Measurements from ENCODE around the gene SLC6A18. TPM values are rescaled to one million over a fixed set of nuclear protein-coding genes. Genes with fewer than 3 reads are reported as not detected.

Gene SLC6A18
- total and polyA plus RNA-seq, 2 donors (not counting 1 experiment from before 2014, with no cell fraction given): not detected

DNA sequence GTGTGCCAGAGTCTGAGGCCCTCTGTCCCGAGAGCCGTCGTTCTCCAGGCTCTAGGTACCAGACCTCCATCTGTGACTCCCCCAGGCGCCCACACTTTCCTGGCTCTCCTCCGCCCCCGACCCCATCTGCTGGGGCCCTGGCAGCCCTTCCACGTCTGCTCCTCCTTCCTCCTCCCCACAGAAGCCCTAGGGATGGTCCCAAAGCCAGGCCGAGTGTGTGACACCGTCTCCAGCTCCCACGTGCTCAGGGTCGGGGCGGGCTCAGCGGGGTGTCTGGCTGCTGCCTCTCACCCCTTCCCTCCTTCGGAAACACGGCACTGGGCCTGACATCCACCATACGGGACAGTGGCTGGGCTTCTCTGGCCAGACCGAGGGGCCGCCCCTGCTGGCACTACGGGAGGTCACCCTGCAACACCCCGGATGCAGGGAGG is 44.3 kb upstream of the SLC6A18 start:
- Histone ChIP-seq H2AFZ (ENCODE audit: low read length) (no peak overlapping the region), H3K4me2 (ENCODE audit: extremely low read depth, insufficient read depth, low read length) (no peak overlapping the region), H3K36me3 (ENCODE audit: control insufficient read depth, insufficient read depth, low read length) (no peaks in the 10 kb centered on the region), H3K27ac (ENCODE audit: insufficient read depth, low read length) (no peak overlapping the region), H3K9ac (ENCODE audit: insufficient read depth, low read length) (no peak overlapping the region), H4K20me1 (ENCODE audit: control insufficient read depth, extremely low read depth, insufficient read depth, low read length) (no peaks in the 10 kb centered on the region), H3K79me2 (ENCODE audit: control insufficient read depth, insufficient read depth, low read length) (no peaks in the 10 kb centered on the region), H3K4me1 (ENCODE audit: control insufficient read depth, extremely low read depth, insufficient read depth, low read length) (no peaks in the 10 kb centered on the region), H3K9me3 (ENCODE audit: control insufficient read depth, insufficient read depth, low read depth, low read length) (no peaks in the 10 kb centered on the region), H3K27me3 (ENCODE audit: control insufficient read depth, insufficient read depth, low read length) (no peaks in the 10 kb centered on the region), H3K4me3 (replicated peaks in 1 of 4; ENCODE audit: control extremely low read depth in 1 of 4, insufficient read depth in 1 of 4, low read depth in 3 of 4, low read length in 4 of 4) (no peak overlapping the region)
- no peak for TF ChIP-seq EZH2 (IDR thresholded peaks at IDR 0.05; ENCODE audit: low read length, missing control alignments)
- TF ChIP-seq, protein P1, sequence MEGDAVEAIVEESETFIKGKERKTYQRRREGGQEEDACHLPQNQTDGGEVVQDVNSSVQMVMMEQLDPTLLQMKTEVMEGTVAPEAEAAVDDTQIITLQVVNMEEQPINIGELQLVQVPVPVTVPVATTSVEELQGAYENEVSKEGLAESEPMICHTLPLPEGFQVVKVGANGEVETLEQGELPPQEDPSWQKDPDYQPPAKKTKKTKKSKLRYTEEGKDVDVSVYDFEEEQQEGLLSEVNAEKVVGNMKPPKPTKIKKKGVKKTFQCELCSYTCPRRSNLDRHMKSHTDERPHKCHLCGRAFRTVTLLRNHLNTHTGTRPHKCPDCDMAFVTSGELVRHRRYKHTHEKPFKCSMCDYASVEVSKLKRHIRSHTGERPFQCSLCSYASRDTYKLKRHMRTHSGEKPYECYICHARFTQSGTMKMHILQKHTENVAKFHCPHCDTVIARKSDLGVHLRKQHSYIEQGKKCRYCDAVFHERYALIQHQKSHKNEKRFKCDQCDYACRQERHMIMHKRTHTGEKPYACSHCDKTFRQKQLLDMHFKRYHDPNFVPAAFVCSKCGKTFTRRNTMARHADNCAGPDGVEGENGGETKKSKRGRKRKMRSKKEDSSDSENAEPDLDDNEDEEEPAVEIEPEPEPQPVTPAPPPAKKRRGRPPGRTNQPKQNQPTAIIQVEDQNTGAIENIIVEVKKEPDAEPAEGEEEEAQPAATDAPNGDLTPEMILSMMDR (conservative IDR thresholded peaks at IDR 0.05 in 1 of 2, IDR thresholded peaks at IDR 0.05 in 1 of 2; ENCODE audit: low read depth in 1 of 2, low read length in 2 of 2): no peak
- no peak for DNase-seq (ENCODE audit: low read depth in 2 of 2)

DNA sequence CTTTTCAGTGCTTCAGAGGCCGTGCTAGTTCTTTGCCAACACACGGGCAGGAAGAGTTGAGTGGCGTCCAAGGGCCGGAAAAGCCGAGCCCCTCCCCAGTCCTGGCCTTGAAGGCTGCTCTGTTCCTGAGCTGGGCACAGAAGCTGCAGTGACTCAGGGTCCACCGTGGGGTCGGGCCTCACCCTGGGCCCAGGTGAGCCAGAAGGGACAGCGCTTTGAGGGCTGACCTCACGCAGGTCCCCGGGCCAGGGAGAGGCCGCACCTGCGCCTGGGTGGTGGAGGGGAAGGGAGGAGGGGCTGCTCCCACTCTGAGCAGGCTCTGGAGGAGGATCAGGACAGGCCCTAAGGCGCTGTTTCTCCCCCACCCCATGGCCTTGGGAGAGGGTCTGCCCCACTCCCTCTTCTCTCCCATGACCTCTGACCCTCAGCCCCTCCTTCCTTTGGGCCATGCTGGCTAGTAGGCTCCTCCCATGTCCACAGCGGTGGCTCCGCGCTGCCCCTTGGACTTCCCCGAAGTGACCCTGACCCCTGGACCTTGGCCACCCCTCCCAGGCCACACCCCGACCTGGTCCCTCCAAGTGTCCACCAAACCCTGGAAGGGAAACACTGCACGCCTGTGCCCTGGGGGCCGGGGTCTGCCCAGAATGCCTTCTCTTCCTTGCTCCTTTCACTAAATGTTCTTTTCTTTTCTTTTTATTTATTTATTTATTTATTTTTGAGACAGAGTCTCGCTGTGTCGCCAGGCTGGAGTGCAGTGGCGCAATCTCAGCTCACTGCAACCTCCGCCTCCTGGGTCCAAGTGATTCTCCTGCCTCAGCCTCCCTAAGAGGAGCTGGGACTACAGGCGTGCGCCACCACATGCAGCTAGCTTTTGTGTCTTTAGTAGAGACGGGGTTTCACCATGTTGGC is 43.5 kb upstream of the SLC6A18 start:
- no peaks in the 10 kb centered on the region for H3K9me3 ChIP-seq (ENCODE audit: control insufficient read depth, insufficient read depth, low read depth, low read length)
- H3K36me3 ChIP-seq (ENCODE audit: control insufficient read depth, insufficient read depth, low read length): no peaks in the 10 kb centered on the region
- no peak for TF ChIP-seq EZH2 (IDR thresholded peaks at IDR 0.05; ENCODE audit: low read length, missing control alignments)
- TF ChIP-seq, protein P1 (conservative IDR thresholded peaks at IDR 0.05 in 1 of 2, IDR thresholded peaks at IDR 0.05 in 1 of 2; ENCODE audit: low read depth in 1 of 2, low read length in 2 of 2): no peak
- no peaks in the 10 kb centered on the region for H3K27me3 ChIP-seq (ENCODE audit: control insufficient read depth, insufficient read depth, low read length)
- no peak overlapping the region for H2AFZ ChIP-seq (ENCODE audit: low read length)
- no peak overlapping the region for H3K27ac ChIP-seq (ENCODE audit: insufficient read depth, low read length)
- no peaks in the 10 kb centered on the region for H3K79me2 ChIP-seq (ENCODE audit: control insufficient read depth, insufficient read depth, low read length)
- H3K4me1 ChIP-seq (ENCODE audit: control insufficient read depth, extremely low read depth, insufficient read depth, low read length): no peaks in the 10 kb centered on the region
- no peak overlapping the region for H3K4me3 ChIP-seq (replicated peaks in 1 of 4; ENCODE audit: control extremely low read depth in 1 of 4, insufficient read depth in 1 of 4, low read depth in 3 of 4, low read length in 4 of 4)
- no peaks in the 10 kb centered on the region for H4K20me1 ChIP-seq (ENCODE audit: control insufficient read depth, extremely low read depth, insufficient read depth, low read length)
- no peak overlapping the region for H3K9ac ChIP-seq (ENCODE audit: insufficient read depth, low read length)
- no peak for DNase-seq (ENCODE audit: low read depth in 2 of 2)
- no peak overlapping the region for H3K4me2 ChIP-seq (ENCODE audit: extremely low read depth, insufficient read depth, low read length)

DNA sequence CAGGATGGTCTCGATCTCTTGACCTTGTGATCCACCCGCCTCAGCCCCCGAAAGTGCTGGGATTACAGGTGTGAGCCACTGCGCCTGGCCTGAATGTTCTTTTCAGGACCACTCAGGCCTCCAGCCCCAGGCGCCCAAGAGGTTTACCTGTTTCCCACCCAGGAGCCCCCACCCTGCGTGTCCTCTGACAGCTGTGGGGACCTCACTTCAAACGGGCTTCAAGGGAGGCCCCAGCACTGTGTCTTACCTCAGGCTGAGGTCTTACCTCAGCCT is 42.9 kb upstream of the SLC6A18 start:
- no peak overlapping the region for H3K4me3 ChIP-seq (replicated peaks in 1 of 4; ENCODE audit: control extremely low read depth in 1 of 4, insufficient read depth in 1 of 4, low read depth in 3 of 4, low read length in 4 of 4)
- H4K20me1 ChIP-seq (ENCODE audit: control insufficient read depth, extremely low read depth, insufficient read depth, low read length): no peaks in the 10 kb centered on the region
- H2AFZ ChIP-seq (ENCODE audit: low read length): no peak overlapping the region
- H3K4me2 ChIP-seq (ENCODE audit: extremely low read depth, insufficient read depth, low read length): no peak overlapping the region
- no peak overlapping the region for H3K27ac ChIP-seq (ENCODE audit: insufficient read depth, low read length)
- H3K79me2 ChIP-seq (ENCODE audit: control insufficient read depth, insufficient read depth, low read length): no peaks in the 10 kb centered on the region
- no peaks in the 10 kb centered on the region for H3K36me3 ChIP-seq (ENCODE audit: control insufficient read depth, insufficient read depth, low read length)
- no peak overlapping the region for H3K9ac ChIP-seq (ENCODE audit: insufficient read depth, low read length)
- TF ChIP-seq EZH2 (IDR thresholded peaks at IDR 0.05; ENCODE audit: low read length, missing control alignments): no peak
- TF ChIP-seq, protein P1 (conservative IDR thresholded peaks at IDR 0.05 in 1 of 2, IDR thresholded peaks at IDR 0.05 in 1 of 2; ENCODE audit: low read depth in 1 of 2, low read length in 2 of 2): no peak
- H3K9me3 ChIP-seq (ENCODE audit: control insufficient read depth, insufficient read depth, low read depth, low read length): no peaks in the 10 kb centered on the region
- no peaks in the 10 kb centered on the region for H3K4me1 ChIP-seq (ENCODE audit: control insufficient read depth, extremely low read depth, insufficient read depth, low read length)
- DNase-seq (ENCODE audit: low read depth in 2 of 2): no peak
- no peaks in the 10 kb centered on the region for H3K27me3 ChIP-seq (ENCODE audit: control insufficient read depth, insufficient read depth, low read length)

All from fibroblast of lung (primary cell).